ENCODE results near the gene ITIH2.

DNA sequence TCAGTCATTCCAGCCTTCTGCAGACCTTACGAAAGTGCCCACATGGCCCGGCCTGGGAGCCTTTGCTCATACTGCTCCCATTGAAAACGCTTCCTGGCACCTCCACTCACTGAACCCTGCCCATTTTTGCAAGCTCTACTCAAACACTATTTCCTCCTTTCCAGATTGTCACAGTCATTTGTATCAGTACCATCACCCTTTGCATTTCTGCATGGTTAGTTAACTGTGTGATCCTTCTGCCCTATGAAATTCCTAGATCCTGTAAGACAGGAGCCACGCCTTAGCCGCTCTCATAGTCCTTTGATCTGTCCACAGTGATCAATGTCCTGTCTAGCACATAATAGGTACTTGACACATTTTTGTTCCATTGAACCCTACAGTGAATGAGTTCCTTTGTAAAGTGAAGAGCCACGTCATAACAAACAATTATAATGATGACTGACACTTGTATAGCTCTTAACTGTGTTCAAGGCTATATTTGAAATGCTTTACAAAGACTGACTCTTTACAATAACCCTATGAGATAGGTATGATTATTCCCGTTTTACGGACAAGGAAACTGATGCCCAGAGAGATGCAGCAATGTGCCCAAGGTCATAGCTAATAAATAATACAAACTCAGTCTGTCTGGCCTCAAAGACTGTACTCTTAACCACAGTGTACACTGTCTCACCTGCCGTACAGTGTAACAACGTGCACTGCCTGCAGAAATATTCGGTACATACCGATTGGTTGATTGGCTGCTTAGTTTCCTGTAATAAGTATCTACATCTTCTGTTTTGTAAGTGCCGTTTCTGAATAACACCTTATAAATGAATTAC lies 16.6 kb upstream of the ITIH2 start:
- TF ChIP-seq, protein P1, sequence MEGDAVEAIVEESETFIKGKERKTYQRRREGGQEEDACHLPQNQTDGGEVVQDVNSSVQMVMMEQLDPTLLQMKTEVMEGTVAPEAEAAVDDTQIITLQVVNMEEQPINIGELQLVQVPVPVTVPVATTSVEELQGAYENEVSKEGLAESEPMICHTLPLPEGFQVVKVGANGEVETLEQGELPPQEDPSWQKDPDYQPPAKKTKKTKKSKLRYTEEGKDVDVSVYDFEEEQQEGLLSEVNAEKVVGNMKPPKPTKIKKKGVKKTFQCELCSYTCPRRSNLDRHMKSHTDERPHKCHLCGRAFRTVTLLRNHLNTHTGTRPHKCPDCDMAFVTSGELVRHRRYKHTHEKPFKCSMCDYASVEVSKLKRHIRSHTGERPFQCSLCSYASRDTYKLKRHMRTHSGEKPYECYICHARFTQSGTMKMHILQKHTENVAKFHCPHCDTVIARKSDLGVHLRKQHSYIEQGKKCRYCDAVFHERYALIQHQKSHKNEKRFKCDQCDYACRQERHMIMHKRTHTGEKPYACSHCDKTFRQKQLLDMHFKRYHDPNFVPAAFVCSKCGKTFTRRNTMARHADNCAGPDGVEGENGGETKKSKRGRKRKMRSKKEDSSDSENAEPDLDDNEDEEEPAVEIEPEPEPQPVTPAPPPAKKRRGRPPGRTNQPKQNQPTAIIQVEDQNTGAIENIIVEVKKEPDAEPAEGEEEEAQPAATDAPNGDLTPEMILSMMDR (conservative IDR thresholded peaks at IDR 0.05; ENCODE audit: low read length) = no peak
- TF ChIP-seq EZH2phosphoT487 (IDR thresholded peaks at IDR 0.05; ENCODE audit: borderline replicate concordance, low read depth, low read length) = no peak

All from OCI-LY7 (cell line).